ENCODE measurements around the gene MRPS17. TPM values are rescaled to one million over a fixed set of nuclear protein-coding genes. Genes with fewer than 3 reads are reported as not detected.

The MRPS17 gene
- total RNA-seq: 16.4 and 16.6 TPM in 2 replicates

- intact Hi-C loops (cut with micrococcal nuclease): loop anchor here (1.0 to 5.0 kb wide), 7 partner anchors 13 to 1194 kb away; partner anchors contain the start of genes CCT6A, CHCHD2, LANCL2 and NIPSNAP2
Measured at GRCh38 chr7:55951637-55952351, at the start of gene MRPS17. Gene MRPS17, plus strand, starts transcription at chr7:55951877. Its CDS starts 1,319 bp downstream, at chr7:55953196.

GRCh38 chr7:55903985-55904759 lies 47.5 kb upstream of the MRPS17 start:
- intact Hi-C loops (cut with micrococcal nuclease): no loop called here

- intact Hi-C loops (cut with micrococcal nuclease): no loop called here
Measured at GRCh38 chr7:55912748-55913158, 38.9 kb upstream of the MRPS17 start.

GRCh38 chr7:55917771-55918170 lies 33.9 kb upstream of the MRPS17 start:
- intact Hi-C loops (cut with micrococcal nuclease): no loop called here

- intact Hi-C loops (cut with micrococcal nuclease): no loop called here
Measured at GRCh38 chr7:55928006-55928767, 23.5 kb upstream of the MRPS17 start.

- intact Hi-C loops (cut with micrococcal nuclease): no loop called here
Measured at GRCh38 chr7:55931421-55932151, 20.1 kb upstream of the MRPS17 start.

- intact Hi-C loops (cut with micrococcal nuclease): no loop called here
Measured at GRCh38 chr7:55939514-55940123, 12.1 kb upstream of the MRPS17 start.

GRCh38 chr7:55946545-55946944 lies 5.1 kb upstream of the MRPS17 start:
- intact Hi-C loops (cut with micrococcal nuclease): no loop called here

- intact Hi-C loops (cut with micrococcal nuclease): loop anchor here (5.0 kb wide), 2 partner anchors 585 to 1195 kb away; partner anchors contain the start of genes LANCL2 and SEC61G
Measured at GRCh38 chr7:55952352-55952671, 635 bp downstream of the MRPS17 start.

GRCh38 chr7:55953707-55954475 lies 2.2 kb downstream of the MRPS17 start:
- intact Hi-C loops (cut with micrococcal nuclease): loop anchor here (5.0 kb wide), 2 partner anchors 587 to 1197 kb away; partner anchors contain the start of genes LANCL2 and SEC61G

GRCh38 chr7:55957190-55957589 lies 5.5 kb downstream of the MRPS17 start:
- intact Hi-C loops (cut with micrococcal nuclease): no loop called here

GRCh38 chr7:55962014-55962413 lies 10.3 kb downstream of the MRPS17 start:
- intact Hi-C loops (cut with micrococcal nuclease): loop anchor here (5.0 kb wide), 1 partner anchor 390 kb away; the partner anchor contains the start of gene VOPP1

GRCh38 chr7:55963584-55964168 lies 12.0 kb downstream of the MRPS17 start:
- intact Hi-C loops (cut with micrococcal nuclease): loop anchor here (1.0 to 5.0 kb wide), 3 partner anchors 12 to 391 kb away; partner anchors contain the start of genes MRPS17 and VOPP1

GRCh38 chr7:55964261-55965099 lies 12.8 kb downstream of the MRPS17 start, which contains the start of gene NIPSNAP2:
Gene NIPSNAP2, plus strand, starts transcription at chr7:55964585. Its CDS starts 25 bp downstream, at chr7:55964610.
- intact Hi-C loops (cut with micrococcal nuclease): loop anchor here (1.0 to 5.0 kb wide), 6 partner anchors 13 to 392 kb away; partner anchors contain the start of genes CCT6A, CHCHD2, MRPS17 and PSPH

GRCh38 chr7:55965100-55965470 lies 13.4 kb downstream of the MRPS17 start:
- intact Hi-C loops (cut with micrococcal nuclease): loop anchor here (1.0 kb wide), 3 partner anchors 78 to 141 kb away; partner anchors contain the start of genes CCT6A, CHCHD2, PSPH and ZNF713

- intact Hi-C loops (cut with micrococcal nuclease): loop anchor here (1.0 kb wide), 3 partner anchors 79 to 140 kb away; partner anchors contain the start of genes CCT6A, CHCHD2, PSPH and ZNF713
Measured at GRCh38 chr7:55965805-55966421, 14.2 kb downstream of the MRPS17 start.

GRCh38 chr7:55966851-55967250 lies 15.2 kb downstream of the MRPS17 start:
- intact Hi-C loops (cut with micrococcal nuclease): no loop called here
